Measurements from ENCODE around the gene WSCD2.

WSCD2 gene

GRCh38 chr12:108106599-108106998, 22.5 kb upstream of the WSCD2 start:
- DNase-seq (ENCODE audit: low read depth), result no peak
- no peak for TF ChIP-seq CTCF (conservative IDR thresholded peaks at IDR 0.05; ENCODE audit: low read depth, low read length)
- no peak overlapping the region for H3K4me3 ChIP-seq (ENCODE audit: low read depth, low read length)

GRCh38 chr12:108107293-108107692, 21.8 kb upstream of the WSCD2 start:
- no peak for TF ChIP-seq CTCF (conservative IDR thresholded peaks at IDR 0.05; ENCODE audit: low read depth, low read length)
- no peak for DNase-seq (ENCODE audit: low read depth)
- no peak overlapping the region for H3K4me3 ChIP-seq (ENCODE audit: low read depth, low read length)

- DNase-seq (ENCODE audit: low read depth), result no peak
These were observed 19.6 kb upstream of the WSCD2 start for GRCh38 chr12:108109504-108109903.

GRCh38 chr12:108109954-108110353, 19.1 kb upstream of the WSCD2 start:
- TF ChIP-seq CTCF (conservative IDR thresholded peaks at IDR 0.05; ENCODE audit: low read depth, low read length), result no peak
- H3K4me3 ChIP-seq (ENCODE audit: low read depth, low read length), result no peak overlapping the region
- DNase-seq (ENCODE audit: low read depth), result no peak

More at GRCh38 chr12:108109504-108109903, 19.6 kb upstream of the WSCD2 start:
- TF ChIP-seq CTCF (conservative IDR thresholded peaks at IDR 0.05; ENCODE audit: low read depth, low read length), result no peak
- no peak overlapping the region for H3K4me3 ChIP-seq (ENCODE audit: low read depth, low read length)

- no peak overlapping the region for H3K4me3 ChIP-seq (ENCODE audit: low read depth, low read length)
- DNase-seq (ENCODE audit: low read depth), result no peak
- no peak for TF ChIP-seq CTCF (conservative IDR thresholded peaks at IDR 0.05; ENCODE audit: low read depth, low read length)
These were observed 18.2 kb upstream of the WSCD2 start for GRCh38 chr12:108110844-108111243.

- H3K4me3 ChIP-seq (ENCODE audit: low read depth, low read length), result no peak overlapping the region
- no peak for TF ChIP-seq CTCF (conservative IDR thresholded peaks at IDR 0.05; ENCODE audit: low read depth, low read length)
- no peak for DNase-seq (ENCODE audit: low read depth)
These were observed 16.1 kb upstream of the WSCD2 start for GRCh38 chr12:108112832-108113556.

All from choroid plexus epithelial cell (primary cell).